Fibroblast of mammary gland (primary cell): ENCODE measurements around the gene MGMT.

Experiments
- DNase-seq: peaks from one replicate; pipeline ENCODE4 v3.0.0-alpha.2; 2010; ENCODE audit warnings: low read depth
- H3K4me3 ChIP-seq: 2 replicates; pipeline ENCODE4 v1.5.1; 2011; ENCODE audit warnings: low read depth, mild to moderate bottlenecking, low read length, moderate library complexity; ENCODE audit not compliant: control insufficient read depth
- CTCF ChIP-seq: conservative IDR thresholded peaks from 2 replicates; pipeline ENCODE4 v1.5.1; 2011; ENCODE audit warnings: low read depth, low read length, inconsistent platforms; ENCODE audit not compliant: control insufficient read depth, insufficient read depth

MGMT gene

GRCh38 chr10:129514568-129515451, 47.8 kb downstream of the MGMT start:
- no peak overlapping the region for H3K4me3 ChIP-seq
- DNase-seq, result no peak
- TF ChIP-seq CTCF, result no peak

GRCh38 chr10:129516846-129517679, 50.0 kb downstream of the MGMT start:
- no peak overlapping the region for H3K4me3 ChIP-seq
- DNase-seq, result no peak
- TF ChIP-seq CTCF, result no peak

- TF ChIP-seq CTCF, result no peak
- no peak for DNase-seq
- H3K4me3 ChIP-seq, result no peak overlapping the region
These were observed 50.6 kb downstream of the MGMT start for GRCh38 chr10:129517680-129518057.

GRCh38 chr10:129518793-129519192, 51.8 kb downstream of the MGMT start:
- no peak for TF ChIP-seq CTCF
- no peak overlapping the region for H3K4me3 ChIP-seq
- no peak for DNase-seq

- TF ChIP-seq CTCF, result no peak
- no peak overlapping the region for H3K4me3 ChIP-seq
These were observed 53.5 kb downstream of the MGMT start for GRCh38 chr10:129520440-129521080.

GRCh38 chr10:129521161-129522025, 54.4 kb downstream of the MGMT start:
- DNase-seq, result no peak
- no peak overlapping the region for H3K4me3 ChIP-seq
- TF ChIP-seq CTCF, result no peak

More at GRCh38 chr10:129520440-129521080, 53.5 kb downstream of the MGMT start:
- DNase-seq, result no peak
